Endodermal cell (in vitro differentiated cells): ENCODE results near the gene CCDC122. TPM values are rescaled to one million over a fixed set of nuclear protein-coding genes. Genes with fewer than 3 reads are reported as not detected.
A peak's percentile ranks its signal among the peaks of the same experiment; 100 is the strongest.

ENCODE experiments used
- DNase-seq: peaks from one replicate; pipeline ENCODE4 v3.0.0-alpha.2; 2017
- H3K27ac ChIP-seq: 2 replicates; pipeline ENCODE4 v1.5.1; 2013; ENCODE audit warnings: mild to moderate bottlenecking, low read depth, low read length, moderate library complexity
- H3K27me3 ChIP-seq: 2 replicates; pipeline ENCODE4 v1.6.1; 2013; ENCODE audit warnings: mild to moderate bottlenecking, low read length, moderate library complexity; ENCODE audit not compliant: insufficient read depth, control insufficient read depth, poor library complexity, severe bottlenecking
- H3K36me3 ChIP-seq: 2 replicates; pipeline ENCODE4 v1.7.0; 2013; ENCODE audit warnings: mild to moderate bottlenecking, low read length, moderate library complexity; ENCODE audit not compliant: control insufficient read depth, insufficient read depth
- H3K4me1 ChIP-seq: one replicate; pipeline ENCODE4 v1.7.0; 2013; ENCODE audit warnings: low read length; ENCODE audit not compliant: control insufficient read depth, insufficient read depth
- H3K4me3 ChIP-seq: 2 replicates; pipeline ENCODE4 v1.5.1; 2013; ENCODE audit warnings: mild to moderate bottlenecking, low read length, moderate library complexity
- H3K9ac ChIP-seq: 2 replicates; pipeline ENCODE4 v1.6.1; 2013; ENCODE audit warnings: mild to moderate bottlenecking, low read length, moderate library complexity; ENCODE audit not compliant: poor library complexity, severe bottlenecking; ENCODE audit errors: extremely low read depth
- H3K9me3 ChIP-seq: 2 replicates; pipeline ENCODE4 v1.6.1; 2013; ENCODE audit warnings: mild to moderate bottlenecking, low read length, moderate library complexity; ENCODE audit not compliant: control insufficient read depth
- H3K27ac Mint-ChIP-seq: 2 replicates; pipeline ENCODE4 v1.8.0; 2020; ENCODE audit warnings: mixed read lengths
- H3K27me3 Mint-ChIP-seq: 2 replicates; pipeline ENCODE4 v1.8.0; 2021; ENCODE audit warnings: mild to moderate bottlenecking, mixed read lengths; ENCODE audit not compliant: insufficient read depth
- H3K36me3 Mint-ChIP-seq: 2 replicates; pipeline ENCODE4 v1.8.0; 2020; ENCODE audit warnings: low read depth, mixed read lengths
- H3K4me1 Mint-ChIP-seq: 2 replicates; pipeline ENCODE4 v1.8.0; 2020; ENCODE audit warnings: mixed read lengths
- H3K4me3 Mint-ChIP-seq: 2 replicates; pipeline ENCODE4 v1.8.0; 2020; ENCODE audit warnings: mild to moderate bottlenecking, moderate library complexity, mixed read lengths
- H3K9me3 Mint-ChIP-seq: 2 replicates; pipeline ENCODE4 v1.8.0; 2020; ENCODE audit warnings: mild to moderate bottlenecking, mixed read lengths
- CTCF ChIP-seq: fragments of 200-600 bp; sonication (generic); conservative IDR thresholded peaks from 2 replicates; pipeline ENCODE4 v1.5.0; 2021; ENCODE audit warnings: antibody characterized with exemption, mild to moderate bottlenecking
- WGBS, 2 experiments: methylation state at CpG; one replicate each; pipeline versions ENCODE4 v1.1.5 to v1.1.7; 2013; ENCODE audit warnings: missing lambda C conversion rate in 2 of 2, mixed read lengths in 1 of 2; ENCODE audit not compliant: insufficient coverage in 1 of 2, insufficient read length in 1 of 2; 5-methylcytosine and 5-hydroxymethylcytosine counted together
- total RNA-seq, 2 donors: library from RNA; stranded (reverse); fragmentation: NEBNext Ultra II Directional in 1 of 2; extraction: Animal tissue kit (Norgen Biotek cat#: 25700) in 1 of 2; gene quantifications; 2 replicates in 1 of 2; 3 replicates in 1 of 2; pipeline ENCODE4 v1.2.1, GENCODE V29; 2021

The CCDC122 gene
- total RNA-seq, 2 donors from 2014 or later = 10.2 to 11.5 TPM

GRCh38 chr13:43908156-43909126, 28.9 kb upstream of the CCDC122 start:
- Histone ChIP-seq H3K4me3 (no peak overlapping the region), H3K9me3 (no peaks in the 10 kb centered on the region), H3K9ac (no peak overlapping the region), H3K27ac (no peak overlapping the region), H3K4me1 (no peaks in the 10 kb centered on the region), H3K27me3 (no peaks in the 10 kb centered on the region), H3K36me3 (no peaks in the 10 kb centered on the region)
- no peaks in the 10 kb centered on the region for H3K9me3 Mint-ChIP-seq
- WGBS, 2 experiments = 48 to 100% methylated on average over 1 to 2 of the region's 2 CpGs
- H3K4me1 Mint-ChIP-seq = no peaks in the 10 kb centered on the region
- no peaks in the 10 kb centered on the region for H3K36me3 Mint-ChIP-seq
- H3K4me3 Mint-ChIP-seq = no peak overlapping the region
- H3K27ac Mint-ChIP-seq = no peak overlapping the region
- peak; percentile 88 for TF ChIP-seq CTCF
- no peak for DNase-seq
- no peaks in the 10 kb centered on the region for H3K27me3 Mint-ChIP-seq

DNA sequence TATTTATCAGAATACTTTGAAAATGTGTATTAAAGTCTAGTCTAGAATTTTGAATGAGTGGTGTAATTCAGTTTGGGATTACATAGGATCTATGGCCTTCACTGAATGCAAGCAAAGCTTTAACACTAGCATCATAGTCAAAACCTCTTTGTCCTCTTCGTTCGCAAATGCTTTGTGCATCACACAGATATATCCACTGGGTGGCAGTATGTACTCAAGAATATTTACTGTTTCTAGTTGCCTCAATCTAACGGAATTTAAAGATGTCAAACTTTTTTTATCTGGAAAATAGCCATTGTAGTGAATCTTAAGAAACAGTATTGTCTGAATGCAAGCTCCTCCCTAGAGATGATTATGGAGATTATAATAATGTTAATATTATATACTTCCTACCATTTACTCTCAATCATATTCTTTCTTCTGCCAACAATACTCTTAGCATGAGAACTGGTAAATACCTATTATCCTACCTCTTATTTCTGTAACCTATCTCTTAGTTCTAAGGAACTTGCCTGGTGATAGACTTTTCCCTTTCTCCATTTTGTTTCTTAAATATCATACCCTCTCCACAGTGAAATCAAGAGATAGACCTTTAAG, 26.0 kb upstream of the CCDC122 start:
- Histone ChIP-seq H3K27ac (no peak overlapping the region), H3K4me1 (no peaks in the 10 kb centered on the region), H3K4me3 (no peak overlapping the region), H3K9me3 (no peaks in the 10 kb centered on the region), H3K9ac (no peak overlapping the region), H3K27me3 (no peaks in the 10 kb centered on the region), H3K36me3 (no peaks in the 10 kb centered on the region)
- peak; percentile 63 for DNase-seq
- 0 to 4% methylated on average over 3 of the region's 3 CpGs for WGBS, 2 experiments
- Mint-ChIP-seq H3K27ac (no peak overlapping the region), H3K9me3 (no peaks in the 10 kb centered on the region), H3K4me3 (no peak overlapping the region), H3K4me1 (no peaks in the 10 kb centered on the region), H3K27me3 (peaks cover 2% of the 10 kb centered on the region), H3K36me3 (no peaks in the 10 kb centered on the region)
- peak; percentile 86 for TF ChIP-seq CTCF

GRCh38 chr13:43895940-43896339, 16.4 kb upstream of the CCDC122 start:
- Mint-ChIP-seq H3K9me3 (no peaks in the 10 kb centered on the region), H3K4me3 (no peak overlapping the region), H3K4me1 (no peaks in the 10 kb centered on the region), H3K36me3 (no peaks in the 10 kb centered on the region), H3K27me3 (no peaks in the 10 kb centered on the region), H3K27ac (no peak overlapping the region)
- H3K4me1 ChIP-seq = no peaks in the 10 kb centered on the region
- WGBS, 2 experiments = 91% methylated on average over 2 of the region's 2 CpGs; no CpG with 5 or more reads in 1 of the 2 experiments
- DNase-seq = no peak
- no peak overlapping the region for H3K4me3 ChIP-seq
- no peak overlapping the region for H3K27ac ChIP-seq
- H3K9me3 ChIP-seq = no peaks in the 10 kb centered on the region
- H3K9ac ChIP-seq = no peak overlapping the region
- H3K27me3 ChIP-seq = no peaks in the 10 kb centered on the region
- TF ChIP-seq CTCF = no peak
- no peaks in the 10 kb centered on the region for H3K36me3 ChIP-seq
